HCT116 (cell line): Measurements from ENCODE around the gene FAM193B. TPM values are rescaled to one million over a fixed set of nuclear protein-coding genes. Genes with fewer than 3 reads are reported as not detected.
A peak's percentile ranks its signal among the peaks of the same experiment; 100 is the strongest.

ENCODE experiments used
- ATAC-seq: fragments of 200-7000 bp; cut with Tn5 transposase; 2 replicates; pipeline ENCODE4 v1.9.1; 2020; ENCODE audit warnings: mild to moderate bottlenecking, moderate library complexity
- BruUV-seq: library from RNA; stranded (reverse); fragments of 400-500 nt; replicated peaks from 2 replicates; lab custom pipeline; 2021; lab: Mats Ljungman, UMichigan
- CTCF ChIA-PET: fragments of 300-600 bp; sonication (Branson Sonifier 250); formaldehyde crosslinking; loops from one replicate; lab custom pipeline; 2021; ENCODE audit warnings: antibody characterized with exemption; lab: Charles Lee
- POLR2A ChIA-PET: fragments of 300-600, 350-600 bp; sonication (Branson Sonifier 250); formaldehyde crosslinking; loops from one replicate; lab custom pipeline; 2021; ENCODE audit warnings: antibody characterized with exemption; lab: Charles Lee
- RAD21 ChIA-PET, 2 experiments: fragments of 300-600 bp; sonication (Branson Sonifier 250); formaldehyde crosslinking; loops; one replicate each; lab custom pipeline; 2023; ENCODE audit warnings: low total read pairs in 2 of 2; ENCODE audit not compliant: uncharacterized antibody in 2 of 2, unreplicated experiment in 2 of 2, low non-redundant PET in 1 of 2; lab: Charles Lee
- DNase-seq: peaks from one replicate; pipeline ENCODE4 v3.0.0-alpha.2; 2010; ENCODE audit warnings: low read depth, low spot score
- H2AFZ ChIP-seq: fragments of 200-600 bp; shearing (Covaris generic), sonication (generic); 2 replicates; pipeline ENCODE4 v1.6.1; 2017; ENCODE audit warnings: low read depth, mixed run types, mixed read lengths, antibody characterized with exemption, low read length; ENCODE audit not compliant: poor library complexity, severe bottlenecking
- H3K27ac ChIP-seq: 2 replicates; pipeline ENCODE4 v1.5.1; 2012; ENCODE audit warnings: low read depth, low read length
- H3K27me3 ChIP-seq: fragments of 200-600 bp; sonication (generic); 2 replicates; pipeline ENCODE4 v1.6.1; 2016; ENCODE audit warnings: mixed run types, low read length, mixed read lengths; ENCODE audit not compliant: insufficient read depth
- H3K36me3 ChIP-seq, 2 experiments: fragments of 200-500 bp in 1 of 2; fragments of 200-600 bp in 1 of 2; sonication (Bioruptor generic) in 1 of 2; sonication (generic) in 1 of 2; 2 replicates each; pipeline versions ENCODE4 v1.5.1 to v1.6.1; 2014 to 2016; ENCODE audit warnings: low read length in 2 of 2, inconsistent platforms in 1 of 2, mixed read lengths in 1 of 2, mixed run types in 1 of 2; ENCODE audit not compliant: insufficient read depth in 2 of 2, control insufficient read depth in 1 of 2
- H3K4me1 ChIP-seq, 2 experiments: fragments of 200-600 bp in 1 of 2; sonication (generic) in 1 of 2; 2 replicates each; pipeline versions ENCODE4 v1.5.1 to v1.6.1; 2012 to 2017; ENCODE audit warnings: low read length in 2 of 2, inconsistent platforms in 1 of 2, mild to moderate bottlenecking in 1 of 2, mixed read lengths in 1 of 2, mixed run types in 1 of 2, moderate library complexity in 1 of 2; ENCODE audit not compliant: insufficient read depth in 2 of 2, control insufficient read depth in 1 of 2
- H3K4me2 ChIP-seq: fragments of 200-600 bp; sonication (generic); 2 replicates; pipeline ENCODE4 v1.6.1; 2017; ENCODE audit warnings: mixed run types, low read length, mixed read lengths
- H3K4me3 ChIP-seq, 2 experiments: fragments of 200-600 bp in 1 of 2; sonication (generic) in 1 of 2; replicated peaks in 1 of 2; 2 replicates each; pipeline ENCODE4 v1.5.1; 2011 to 2016; ENCODE audit warnings: low read length in 2 of 2, control low read depth in 1 of 2, low read depth in 1 of 2, mild to moderate bottlenecking in 1 of 2, mixed read lengths in 1 of 2, mixed run types in 1 of 2
- H3K79me2 ChIP-seq: fragments of 200-600 bp; sonication (generic); 2 replicates; pipeline ENCODE4 v1.6.1; 2017; ENCODE audit warnings: mild to moderate bottlenecking, mixed run types, low read length, moderate library complexity, mixed read lengths; ENCODE audit not compliant: insufficient read depth
- H3K9ac ChIP-seq: fragments of 200-600 bp; sonication (generic); 2 replicates; pipeline ENCODE4 v1.6.1; 2016; ENCODE audit warnings: low read length, mixed read lengths
- H3K9me2 ChIP-seq: fragments of 200-600 bp; sonication (generic), shearing (Covaris generic); 2 replicates; pipeline ENCODE4 v1.6.1; 2017; ENCODE audit warnings: mixed run types, mild to moderate bottlenecking, moderate library complexity; ENCODE audit not compliant: insufficient read depth
- H3K9me3 ChIP-seq, 2 experiments: fragments of 200-500 bp in 1 of 2; fragments of 200-600 bp in 1 of 2; sonication (Bioruptor generic) in 1 of 2; sonication (generic) in 1 of 2; 2 replicates each; pipeline ENCODE4 v1.6.1; 2014 to 2017; ENCODE audit warnings: low read length in 2 of 2, mixed read lengths in 2 of 2, inconsistent platforms in 1 of 2, low read depth in 1 of 2, mild to moderate bottlenecking in 1 of 2, mixed run types in 1 of 2, moderate library complexity in 1 of 2; ENCODE audit not compliant: control insufficient read depth in 1 of 2, insufficient read depth in 1 of 2
- H4K20me1 ChIP-seq: fragments of 200-600 bp; sonication (generic), shearing (Covaris generic); 2 replicates; pipeline ENCODE4 v1.6.1; 2017; ENCODE audit warnings: mixed run types, mild to moderate bottlenecking, moderate library complexity; ENCODE audit not compliant: insufficient read depth
- CEBPB ChIP-seq: IDR thresholded peaks from 2 replicates; pipeline ENCODE4 v1.6.1; 2012; ENCODE audit warnings: low read depth
- CTCF ChIP-seq, 3 experiments: fragments of 200-600 bp in 1 of 3; sonication (generic) in 1 of 3; IDR thresholded peaks in 2 of 3; conservative IDR thresholded peaks in 1 of 3; 2 replicates each; pipeline ENCODE4 v1.5.1; 2012 to 2017; ENCODE audit warnings: low read depth in 2 of 3, low read length in 2 of 3, antibody characterized with exemption in 1 of 3, borderline replicate concordance in 1 of 3, control low read depth in 1 of 3, mild to moderate bottlenecking in 1 of 3, mixed read lengths in 1 of 3, mixed run types in 1 of 3, moderate library complexity in 1 of 3; ENCODE audit not compliant: insufficient read depth in 1 of 3
- EGR1 ChIP-seq: IDR thresholded peaks from 2 replicates; pipeline ENCODE4 v1.6.1; 2012; ENCODE audit warnings: low read depth
- EZH2 ChIP-seq: fragments of 200-600 bp; sonication (generic); IDR thresholded peaks from 2 replicates; pipeline ENCODE4 v1.6.1; 2017; ENCODE audit warnings: antibody characterized with exemption, mixed run types
- JUND ChIP-seq: IDR thresholded peaks from 2 replicates; pipeline ENCODE4 v1.6.1; 2012
- MAX ChIP-seq: IDR thresholded peaks from 2 replicates; pipeline ENCODE4 v1.6.1; 2012
- POLR2A ChIP-seq: IDR thresholded peaks from 2 replicates; pipeline ENCODE4 v1.7.0; 2011; ENCODE audit warnings: borderline replicate concordance; ENCODE audit not compliant: insufficient read depth, insufficient read length; ENCODE audit errors: extremely low read depth
- POLR2AphosphoS5 ChIP-seq: IDR thresholded peaks from 2 replicates; pipeline ENCODE4 v1.6.1; 2011; ENCODE audit warnings: mild to moderate bottlenecking, low read depth, low read length, moderate library complexity
- YY1 ChIP-seq: IDR thresholded peaks from 2 replicates; pipeline ENCODE4 v1.6.1; 2011; ENCODE audit warnings: low read length, low read depth, moderate library complexity, mild to moderate bottlenecking; ENCODE audit not compliant: insufficient replicate concordance; ENCODE audit errors: extremely low read depth
- ZBTB33 ChIP-seq: IDR thresholded peaks from 2 replicates; pipeline ENCODE4 v1.6.1; 2011; ENCODE audit warnings: mild to moderate bottlenecking, low read length, moderate library complexity; ENCODE audit not compliant: insufficient replicate concordance; ENCODE audit errors: extremely low read depth
- intact Hi-C: fragments of 100-400 bp; cut with micrococcal nuclease; formaldehyde crosslinking; loops from 2 replicates; pipeline ENCODE4 v1.10.0; 2022
- total RNA-seq: library from RNA; stranded (reverse); gene quantifications from one replicate; pipeline ENCODE4 v1.2.1, GENCODE V29; 2021; ENCODE audit not compliant: unreplicated experiment

Gene FAM193B
- total RNA-seq, 1 experiment from 2014 or later = 54.0 TPM

GRCh38 chr5:177576169-177576568 lies 21.8 kb upstream of the FAM193B start:
- RAD21 ChIA-PET = no interaction called here
- Histone ChIP-seq H3K4me3 (no peak overlapping the region), H3K9me3 (no peaks in the 10 kb centered on the region), H2AFZ (no peak overlapping the region), H3K4me2 (no peak overlapping the region), H3K4me1 (no peaks in the 10 kb centered on the region), H3K27me3 (no peaks in the 10 kb centered on the region), H3K79me2 (no peaks in the 10 kb centered on the region), H3K27ac (no peak overlapping the region), H4K20me1 (no peaks in the 10 kb centered on the region), H3K9me2 (no peaks in the 10 kb centered on the region), H3K36me3 (no peaks in the 10 kb centered on the region), H3K9ac (no peak overlapping the region)
- DNase-seq (no peak), ATAC-seq (peak; percentile 72)
- no TSS peak for BruUV-seq
- CTCF ChIA-PET = no interaction called here
- POLR2A ChIA-PET = no interaction called here
- intact Hi-C loops = no loop called here
- TF ChIP-seq EGR1 (no peak), CTCF (IDR thresholded peaks at IDR 0.05 in 2 of 3, conservative IDR thresholded peaks at IDR 0.05 in 1 of 3; ENCODE audit: borderline replicate concordance in 1 of 3, insufficient read depth in 1 of 3, low read depth in 2 of 3, low read length in 2 of 3) (0 out of 6 replicates have a peak, but pooled peaks of 1 of the 3 experiments have one; percentile 26)

GRCh38 chr5:177575488-177575887 lies 21.1 kb upstream of the FAM193B start:
- Histone ChIP-seq H4K20me1 (no peaks in the 10 kb centered on the region), H3K27me3 (no peaks in the 10 kb centered on the region), H3K36me3 (no peaks in the 10 kb centered on the region), H3K27ac (no peak overlapping the region), H3K79me2 (no peaks in the 10 kb centered on the region), H2AFZ (no peak overlapping the region), H3K9me3 (no peaks in the 10 kb centered on the region), H3K9me2 (no peaks in the 10 kb centered on the region), H3K4me1 (no peaks in the 10 kb centered on the region), H3K4me2 (no peak overlapping the region), H3K4me3 (no peak overlapping the region), H3K9ac (no peak overlapping the region)
- DNase-seq (no peak), ATAC-seq (no peak)
- POLR2A ChIA-PET = no interaction called here
- no TSS peak for BruUV-seq
- intact Hi-C loops = no loop called here
- TF ChIP-seq CEBPB (no peak), YY1 (no peak), POLR2A (no peak), MAX (no peak), ZBTB33 (no peak), EZH2 (no peak), POLR2AphosphoS5 (no peak), JUND (no peak)
- RAD21 ChIA-PET = no interaction called here
- CTCF ChIA-PET = no interaction called here
